Keratinocyte (primary cell): ENCODE data around the gene CTTN.

Experiments used
- EZH2 ChIP-seq: IDR thresholded peaks from one replicate; pipeline ENCODE4 v1.6.1; 2012; ENCODE audit warnings: inconsistent platforms, mild to moderate bottlenecking, low read length, moderate library complexity
- TF ChIP-seq, protein P1 (sequence below), 3 experiments: IDR thresholded peaks in 1 of 3; conservative IDR thresholded peaks in 1 of 3; optimal IDR thresholded peaks in 1 of 3; 2 replicates in 2 of 3; 3 replicates in 1 of 3; pipeline versions ENCODE3 to v1.5.1; 2011; ENCODE audit warnings: low read length in 3 of 3, mild to moderate bottlenecking in 3 of 3, moderate library complexity in 2 of 3, control low read depth in 1 of 3, inconsistent platforms in 1 of 3; ENCODE audit not compliant: insufficient read depth in 2 of 3; ENCODE audit errors: extremely low read depth in 1 of 3

GRCh38 chr11:70460964-70461363, 62.6 kb downstream of the CTTN start:
- TF ChIP-seq, protein P1, sequence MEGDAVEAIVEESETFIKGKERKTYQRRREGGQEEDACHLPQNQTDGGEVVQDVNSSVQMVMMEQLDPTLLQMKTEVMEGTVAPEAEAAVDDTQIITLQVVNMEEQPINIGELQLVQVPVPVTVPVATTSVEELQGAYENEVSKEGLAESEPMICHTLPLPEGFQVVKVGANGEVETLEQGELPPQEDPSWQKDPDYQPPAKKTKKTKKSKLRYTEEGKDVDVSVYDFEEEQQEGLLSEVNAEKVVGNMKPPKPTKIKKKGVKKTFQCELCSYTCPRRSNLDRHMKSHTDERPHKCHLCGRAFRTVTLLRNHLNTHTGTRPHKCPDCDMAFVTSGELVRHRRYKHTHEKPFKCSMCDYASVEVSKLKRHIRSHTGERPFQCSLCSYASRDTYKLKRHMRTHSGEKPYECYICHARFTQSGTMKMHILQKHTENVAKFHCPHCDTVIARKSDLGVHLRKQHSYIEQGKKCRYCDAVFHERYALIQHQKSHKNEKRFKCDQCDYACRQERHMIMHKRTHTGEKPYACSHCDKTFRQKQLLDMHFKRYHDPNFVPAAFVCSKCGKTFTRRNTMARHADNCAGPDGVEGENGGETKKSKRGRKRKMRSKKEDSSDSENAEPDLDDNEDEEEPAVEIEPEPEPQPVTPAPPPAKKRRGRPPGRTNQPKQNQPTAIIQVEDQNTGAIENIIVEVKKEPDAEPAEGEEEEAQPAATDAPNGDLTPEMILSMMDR (optimal IDR thresholded peaks at IDR 0.05 in 1 of 3, IDR thresholded peaks at IDR 0.05 in 1 of 3, conservative IDR thresholded peaks at IDR 0.05 in 1 of 3; ENCODE audit: extremely low read depth in 1 of 3, insufficient read depth in 2 of 3, low read length in 3 of 3), result no peak
- no peak for TF ChIP-seq EZH2
